SK-N-SH (cell line): ENCODE measurements around the gene COL4A2.

Experiments
- EP300 ChIP-seq, 2 experiments: IDR thresholded peaks; 2 replicates each; pipeline versions ENCODE4 v1.4.0 to v1.6.1; 2012; ENCODE audit warnings: borderline replicate concordance in 1 of 2, low read depth in 1 of 2, low read length in 1 of 2
- GABPA ChIP-seq: IDR thresholded peaks from 2 replicates; pipeline ENCODE4 v1.4.0; 2012; ENCODE audit warnings: low read depth, mild to moderate bottlenecking
- MXI1 ChIP-seq: IDR thresholded peaks from 2 replicates; pipeline ENCODE4 v1.6.1; 2012; ENCODE audit warnings: mild to moderate bottlenecking, low read depth, low read length, improper control_type of control experiment
- TF ChIP-seq, protein P1 (sequence below): fragments of 200-600 bp; sonication (generic); IDR thresholded peaks from 2 replicates; pipeline ENCODE4 v1.6.1; 2017; ENCODE audit warnings: antibody characterized with exemption, mild to moderate bottlenecking, moderate library complexity

DNA sequence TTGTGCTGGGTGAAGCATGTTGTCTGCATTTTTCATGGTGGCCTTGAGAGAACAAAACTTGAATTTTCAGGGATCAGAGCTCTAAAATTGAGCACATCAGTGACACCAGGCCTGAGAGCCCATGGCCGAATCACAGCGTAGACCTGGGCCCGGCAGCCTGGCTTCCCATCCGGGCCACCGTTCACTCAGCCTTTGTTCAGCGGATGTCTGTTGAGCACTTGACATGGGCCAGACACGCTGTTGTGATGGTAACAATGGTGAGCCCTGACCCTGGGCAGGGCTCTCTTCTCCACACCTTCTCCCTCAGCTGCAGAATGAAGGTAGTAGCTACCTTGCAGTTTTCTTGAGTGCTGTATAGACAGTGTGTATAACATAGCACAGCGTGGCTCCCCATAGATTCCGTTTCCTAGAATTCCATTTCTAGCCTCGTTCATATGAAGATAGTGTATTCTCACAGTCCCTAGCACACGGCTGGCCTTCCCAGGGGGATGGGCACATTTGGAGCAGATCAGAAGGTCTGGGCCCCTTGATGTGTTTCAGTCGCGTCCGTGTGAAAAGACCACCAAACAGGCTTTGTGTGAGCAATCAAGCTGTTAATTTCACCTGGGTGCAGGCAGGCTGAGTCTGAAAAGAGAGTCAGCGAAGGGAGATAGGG lies 179.1 kb downstream of the COL4A2 start:
- TF ChIP-seq MXI1 (no peak), EP300 (IDR thresholded peaks at IDR 0.05; ENCODE audit: borderline replicate concordance in 1 of 2, low read depth in 1 of 2, low read length in 1 of 2) (no peak), GABPA (no peak)
- TF ChIP-seq, protein P1, sequence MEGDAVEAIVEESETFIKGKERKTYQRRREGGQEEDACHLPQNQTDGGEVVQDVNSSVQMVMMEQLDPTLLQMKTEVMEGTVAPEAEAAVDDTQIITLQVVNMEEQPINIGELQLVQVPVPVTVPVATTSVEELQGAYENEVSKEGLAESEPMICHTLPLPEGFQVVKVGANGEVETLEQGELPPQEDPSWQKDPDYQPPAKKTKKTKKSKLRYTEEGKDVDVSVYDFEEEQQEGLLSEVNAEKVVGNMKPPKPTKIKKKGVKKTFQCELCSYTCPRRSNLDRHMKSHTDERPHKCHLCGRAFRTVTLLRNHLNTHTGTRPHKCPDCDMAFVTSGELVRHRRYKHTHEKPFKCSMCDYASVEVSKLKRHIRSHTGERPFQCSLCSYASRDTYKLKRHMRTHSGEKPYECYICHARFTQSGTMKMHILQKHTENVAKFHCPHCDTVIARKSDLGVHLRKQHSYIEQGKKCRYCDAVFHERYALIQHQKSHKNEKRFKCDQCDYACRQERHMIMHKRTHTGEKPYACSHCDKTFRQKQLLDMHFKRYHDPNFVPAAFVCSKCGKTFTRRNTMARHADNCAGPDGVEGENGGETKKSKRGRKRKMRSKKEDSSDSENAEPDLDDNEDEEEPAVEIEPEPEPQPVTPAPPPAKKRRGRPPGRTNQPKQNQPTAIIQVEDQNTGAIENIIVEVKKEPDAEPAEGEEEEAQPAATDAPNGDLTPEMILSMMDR, result no peak
